Tibial nerve (tissue), 4 donors: ENCODE data around the gene NADK. TPM values are rescaled to one million over a fixed set of nuclear protein-coding genes. Genes with fewer than 3 reads are reported as not detected.
A peak's percentile ranks its signal among the peaks of the same experiment; 100 is the strongest.
"Not testable (repeated sequence)": the region's sequence is repeated elsewhere in the genome, so short reads cannot be mapped to it uniquely, and the experiment has no call there.

Experiments used
- DNase-seq, 2 donors: peaks; one replicate each; pipeline ENCODE4 v3.0.0-alpha.2; 2019; ENCODE audit warnings: low spot score in 2 of 2
- H3K27ac ChIP-seq, 4 donors: fragments of 200-600 bp; sonication (generic) in 3 of 4; one replicate each; pipeline ENCODE4 v1.5.1; 2017 to 2019; ENCODE audit warnings: mild to moderate bottlenecking in 1 of 4
- H3K27me3 ChIP-seq, 2 donors: fragments of 200-600 bp; sonication (generic) in 1 of 2; one replicate each; pipeline versions ENCODE4 v1.5.1 to v1.6.0; 2017 to 2019
- H3K36me3 ChIP-seq, 3 donors: fragments of 200-600 bp; sonication (generic); one replicate each; pipeline ENCODE4 v1.5.1; 2018 to 2019
- H3K4me1 ChIP-seq, 4 donors: fragments of 200-600 bp; sonication (generic) in 3 of 4; one replicate each; pipeline ENCODE4 v1.5.1; 2017 to 2019
- H3K4me3 ChIP-seq, 4 donors: fragments of 200-600 bp; sonication (generic) in 3 of 4; one replicate each; pipeline ENCODE4 v1.5.1; 2017 to 2019; ENCODE audit warnings: mild to moderate bottlenecking in 1 of 4, moderate library complexity in 1 of 4
- H3K9me3 ChIP-seq, 4 donors: fragments of 200-600 bp; sonication (generic) in 3 of 4; one replicate each; pipeline ENCODE4 v1.5.1; 2017 to 2019
- CTCF ChIP-seq, 5 experiments: fragments of 200-600 bp in 3 of 5; fragments of 450-650 bp in 2 of 5; sonication (generic) in 3 of 5; IDR thresholded peaks; one replicate each; pipeline ENCODE4 v1.5.1; 2016 to 2019; ENCODE audit warnings: antibody characterized with exemption in 5 of 5, mild to moderate bottlenecking in 3 of 5, moderate library complexity in 2 of 5
- EP300 ChIP-seq, 2 donors: sonication (generic); formaldehyde crosslinking; IDR thresholded peaks; one replicate each; pipeline ENCODE4 v1.6.1; 2017; ENCODE audit warnings: antibody characterized with exemption in 2 of 2, mild to moderate bottlenecking in 1 of 2
- POLR2A ChIP-seq, 2 donors: fragments of 450-650 bp; IDR thresholded peaks; one replicate each; pipeline ENCODE4 v1.6.1; 2017; ENCODE audit warnings: antibody characterized with exemption in 2 of 2, mild to moderate bottlenecking in 2 of 2, moderate library complexity in 2 of 2
- WGBS, 2 donors: methylation state at CpG; one replicate each; pipeline ENCODE4 v1.1.5; 2018; 5-methylcytosine and 5-hydroxymethylcytosine counted together
- total RNA-seq, 4 donors: library from RNA; depleted of rRNA; stranded (reverse); fragments of >200 nt; gene quantifications; one replicate each; pipeline ENCODE4 v1.1.0, GENCODE V29; 2016

The NADK gene
- total RNA-seq, 4 donors from 2014 or later: 111 to 145 (median 119) TPM

GRCh38 chr1:1745651-1746565 lies 32.4 kb downstream of the NADK start:
- peak in 1 of 2 donors; percentile 69 for DNase-seq
- Histone ChIP-seq H3K4me3 (peak overlapping the region in 3 of 4 donors; percentile 50 to 55 (median 53)), H3K27ac (peak overlapping the region in 3 of 4 donors; percentile 88 to 95 (median 91))
- not testable (repeated sequence) for H3K36me3 ChIP-seq, H3K4me1 ChIP-seq, H3K27me3 ChIP-seq, H3K9me3 ChIP-seq
- TF ChIP-seq EP300 (IDR thresholded peaks at IDR 0.05) (peak; percentile 25 to 92), CTCF (IDR thresholded peaks at IDR 0.05) (peak in 3 of 5 experiments; percentile 9 to 92 (median 90))
- 2% methylated on average over 40 of the region's 101 CpGs; no CpG with 5 or more reads in 1 of the 2 donors for WGBS, 2 donors

- not testable (repeated sequence) for H3K27me3 ChIP-seq, H3K27ac ChIP-seq, DNase-seq, H3K9me3 ChIP-seq, H3K4me3 ChIP-seq, H3K4me1 ChIP-seq
- WGBS, 2 donors: 87 to 88% methylated on average over 11 of the region's 11 CpGs
- H3K36me3 ChIP-seq: peaks cover 0 to 19% (median 0%) of the 10 kb centered on the region in 3 donors
These were observed 35.7 kb downstream of the NADK start for GRCh38 chr1:1742529-1742928.

- not testable (repeated sequence) for H3K4me3 ChIP-seq, DNase-seq, H3K27me3 ChIP-seq
These were observed 37.3 kb downstream of the NADK start for GRCh38 chr1:1741013-1741412.

GRCh38 chr1:1738799-1739337 lies 39.4 kb downstream of the NADK start:
- not testable (repeated sequence) for H3K27ac ChIP-seq, H3K4me3 ChIP-seq, H3K27me3 ChIP-seq, H3K9me3 ChIP-seq, H3K4me1 ChIP-seq, DNase-seq
- WGBS, 2 donors: 87 to 93% methylated on average over 3 of the region's 22 CpGs
- peaks cover 0 to 39% (median 0%) of the 10 kb centered on the region in 3 donors for H3K36me3 ChIP-seq

More at GRCh38 chr1:1741013-1741412, 37.3 kb downstream of the NADK start:
- H3K4me1 ChIP-seq, H3K27ac ChIP-seq, H3K9me3 ChIP-seq: not testable (repeated sequence)
- H3K36me3 ChIP-seq: peaks cover 0 to 28% (median 0%) of the 10 kb centered on the region in 3 donors
- WGBS, 2 donors: 69 to 72% methylated on average over 12 of the region's 12 CpGs

- H3K9me3 ChIP-seq, DNase-seq: not testable (repeated sequence)
These were observed 40.3 kb downstream of the NADK start for GRCh38 chr1:1737675-1738590.

GRCh38 chr1:1732381-1732780 lies 45.9 kb downstream of the NADK start:
- WGBS, 2 donors: 91 to 94% methylated on average over 17 of the region's 17 CpGs
- H3K9me3 ChIP-seq: no peaks in the 10 kb centered on the region
- no peaks in the 10 kb centered on the region for H3K27me3 ChIP-seq
- no peak overlapping the region for H3K4me3 ChIP-seq
- TF ChIP-seq CTCF (IDR thresholded peaks at IDR 0.05): no peak
- TF ChIP-seq EP300 (IDR thresholded peaks at IDR 0.05): no peak
- no peak for TF ChIP-seq POLR2A (IDR thresholded peaks at IDR 0.05)
- no peak overlapping the region for H3K27ac ChIP-seq
- peaks cover 0 to 4% (median 0%) of the 10 kb centered on the region in 4 donors for H3K4me1 ChIP-seq
- H3K36me3 ChIP-seq: peaks cover 0 to 58% (median 3%) of the 10 kb centered on the region in 3 donors
- DNase-seq: no peak

More at GRCh38 chr1:1737675-1738590, 40.3 kb downstream of the NADK start:
- H3K4me3 ChIP-seq, H3K27ac ChIP-seq, H3K4me1 ChIP-seq, H3K27me3 ChIP-seq: not testable (repeated sequence)
- peaks cover 0 to 48% (median 3%) of the 10 kb centered on the region in 3 donors for H3K36me3 ChIP-seq
- WGBS, 2 donors: 87 to 88% methylated on average over 21 to 27 of the region's 44 CpGs
